ENCODE measurements around the gene GCH1.
A peak's percentile ranks its signal among the peaks of the same experiment; 100 is the strongest.

The GCH1 gene

GRCh38 chr14:54866588-54866987 lies 36.0 kb downstream of the GCH1 start:
- TF ChIP-seq, protein P1, sequence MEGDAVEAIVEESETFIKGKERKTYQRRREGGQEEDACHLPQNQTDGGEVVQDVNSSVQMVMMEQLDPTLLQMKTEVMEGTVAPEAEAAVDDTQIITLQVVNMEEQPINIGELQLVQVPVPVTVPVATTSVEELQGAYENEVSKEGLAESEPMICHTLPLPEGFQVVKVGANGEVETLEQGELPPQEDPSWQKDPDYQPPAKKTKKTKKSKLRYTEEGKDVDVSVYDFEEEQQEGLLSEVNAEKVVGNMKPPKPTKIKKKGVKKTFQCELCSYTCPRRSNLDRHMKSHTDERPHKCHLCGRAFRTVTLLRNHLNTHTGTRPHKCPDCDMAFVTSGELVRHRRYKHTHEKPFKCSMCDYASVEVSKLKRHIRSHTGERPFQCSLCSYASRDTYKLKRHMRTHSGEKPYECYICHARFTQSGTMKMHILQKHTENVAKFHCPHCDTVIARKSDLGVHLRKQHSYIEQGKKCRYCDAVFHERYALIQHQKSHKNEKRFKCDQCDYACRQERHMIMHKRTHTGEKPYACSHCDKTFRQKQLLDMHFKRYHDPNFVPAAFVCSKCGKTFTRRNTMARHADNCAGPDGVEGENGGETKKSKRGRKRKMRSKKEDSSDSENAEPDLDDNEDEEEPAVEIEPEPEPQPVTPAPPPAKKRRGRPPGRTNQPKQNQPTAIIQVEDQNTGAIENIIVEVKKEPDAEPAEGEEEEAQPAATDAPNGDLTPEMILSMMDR (IDR thresholded peaks at IDR 0.05; ENCODE audit: insufficient read depth, low read length), result no peak
- TF ChIP-seq SPI1 (IDR thresholded peaks at IDR 0.05; ENCODE audit: borderline replicate concordance, low read depth) (no peak), GABPA (IDR thresholded peaks at IDR 0.05; ENCODE audit: low read depth) (no peak)
- TF ChIP-seq, protein P2, sequence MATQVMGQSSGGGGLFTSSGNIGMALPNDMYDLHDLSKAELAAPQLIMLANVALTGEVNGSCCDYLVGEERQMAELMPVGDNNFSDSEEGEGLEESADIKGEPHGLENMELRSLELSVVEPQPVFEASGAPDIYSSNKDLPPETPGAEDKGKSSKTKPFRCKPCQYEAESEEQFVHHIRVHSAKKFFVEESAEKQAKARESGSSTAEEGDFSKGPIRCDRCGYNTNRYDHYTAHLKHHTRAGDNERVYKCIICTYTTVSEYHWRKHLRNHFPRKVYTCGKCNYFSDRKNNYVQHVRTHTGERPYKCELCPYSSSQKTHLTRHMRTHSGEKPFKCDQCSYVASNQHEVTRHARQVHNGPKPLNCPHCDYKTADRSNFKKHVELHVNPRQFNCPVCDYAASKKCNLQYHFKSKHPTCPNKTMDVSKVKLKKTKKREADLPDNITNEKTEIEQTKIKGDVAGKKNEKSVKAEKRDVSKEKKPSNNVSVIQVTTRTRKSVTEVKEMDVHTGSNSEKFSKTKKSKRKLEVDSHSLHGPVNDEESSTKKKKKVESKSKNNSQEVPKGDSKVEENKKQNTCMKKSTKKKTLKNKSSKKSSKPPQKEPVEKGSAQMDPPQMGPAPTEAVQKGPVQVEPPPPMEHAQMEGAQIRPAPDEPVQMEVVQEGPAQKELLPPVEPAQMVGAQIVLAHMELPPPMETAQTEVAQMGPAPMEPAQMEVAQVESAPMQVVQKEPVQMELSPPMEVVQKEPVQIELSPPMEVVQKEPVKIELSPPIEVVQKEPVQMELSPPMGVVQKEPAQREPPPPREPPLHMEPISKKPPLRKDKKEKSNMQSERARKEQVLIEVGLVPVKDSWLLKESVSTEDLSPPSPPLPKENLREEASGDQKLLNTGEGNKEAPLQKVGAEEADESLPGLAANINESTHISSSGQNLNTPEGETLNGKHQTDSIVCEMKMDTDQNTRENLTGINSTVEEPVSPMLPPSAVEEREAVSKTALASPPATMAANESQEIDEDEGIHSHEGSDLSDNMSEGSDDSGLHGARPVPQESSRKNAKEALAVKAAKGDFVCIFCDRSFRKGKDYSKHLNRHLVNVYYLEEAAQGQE (IDR thresholded peaks at IDR 0.05; ENCODE audit: insufficient replicate concordance, low read depth), result no peak
- H3K4me3 ChIP-seq (replicated peaks; ENCODE audit: insufficient read depth, low read length), result no peak overlapping the region
- DNase-seq (ENCODE audit: low read depth in 1 of 2, low spot score in 1 of 2), result no peak
- H3K27ac ChIP-seq (replicated peaks), result no peak overlapping the region
- no peaks in the 10 kb centered on the region for H3K27me3 ChIP-seq (ENCODE audit: insufficient read depth, poor library complexity, severe bottlenecking)

GRCh38 chr14:54864526-54864925 lies 38.1 kb downstream of the GCH1 start:
- Histone ChIP-seq H3K4me3 (replicated peaks; ENCODE audit: insufficient read depth, low read length) (no peak overlapping the region), H3K27me3 (ENCODE audit: insufficient read depth, poor library complexity, severe bottlenecking) (no peaks in the 10 kb centered on the region), H3K27ac (replicated peaks) (no peak overlapping the region)
- TF ChIP-seq, protein P2 (IDR thresholded peaks at IDR 0.05; ENCODE audit: insufficient replicate concordance, low read depth), result no peak
- TF ChIP-seq GABPA (IDR thresholded peaks at IDR 0.05; ENCODE audit: low read depth), result no peak
- no peak for TF ChIP-seq SPI1 (IDR thresholded peaks at IDR 0.05; ENCODE audit: borderline replicate concordance, low read depth)
- TF ChIP-seq, protein P1 (IDR thresholded peaks at IDR 0.05; ENCODE audit: insufficient read depth, low read length), result no peak
- no peak for TF ChIP-seq POLR2AphosphoS5 (IDR thresholded peaks at IDR 0.05; ENCODE audit: low read depth)
- DNase-seq (ENCODE audit: low read depth in 1 of 2, low spot score in 1 of 2), result no peak

DNA sequence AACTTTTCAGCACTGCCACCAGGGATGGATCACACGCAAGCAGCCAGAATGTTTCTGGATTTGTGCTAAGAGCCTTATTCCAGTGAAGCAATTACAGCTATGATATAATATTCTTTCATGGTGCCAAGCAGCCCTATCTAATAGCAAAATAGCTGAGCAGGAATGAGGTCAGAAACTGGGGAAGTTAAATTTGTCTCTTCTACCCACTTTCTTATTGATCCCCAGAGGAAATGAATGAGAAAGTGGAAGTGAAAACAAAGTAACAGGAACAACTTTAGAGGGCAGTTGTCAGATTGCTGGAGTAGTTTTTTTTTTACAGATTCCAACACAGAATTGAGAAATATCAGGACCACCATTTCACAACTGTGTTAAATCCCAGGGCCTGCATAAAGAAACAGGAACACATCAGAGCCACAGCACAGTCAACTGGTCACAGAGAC lies 44.8 kb downstream of the GCH1 start:
- peak in 1 of 2 experiments; percentile 18 for DNase-seq (ENCODE audit: low read depth in 1 of 2, low spot score in 1 of 2)
- TF ChIP-seq POLR2AphosphoS5 (IDR thresholded peaks at IDR 0.05; ENCODE audit: low read depth), result no peak
- peak; percentile 46; the same call in 1 of the 2 replicates for TF ChIP-seq SPI1 (IDR thresholded peaks at IDR 0.05; ENCODE audit: borderline replicate concordance, low read depth)
- Histone ChIP-seq H3K27ac (replicated peaks) (no peak overlapping the region), H3K27me3 (ENCODE audit: insufficient read depth, poor library complexity, severe bottlenecking) (no peaks in the 10 kb centered on the region), H3K4me3 (replicated peaks; ENCODE audit: insufficient read depth, low read length) (no peak overlapping the region)

DNA sequence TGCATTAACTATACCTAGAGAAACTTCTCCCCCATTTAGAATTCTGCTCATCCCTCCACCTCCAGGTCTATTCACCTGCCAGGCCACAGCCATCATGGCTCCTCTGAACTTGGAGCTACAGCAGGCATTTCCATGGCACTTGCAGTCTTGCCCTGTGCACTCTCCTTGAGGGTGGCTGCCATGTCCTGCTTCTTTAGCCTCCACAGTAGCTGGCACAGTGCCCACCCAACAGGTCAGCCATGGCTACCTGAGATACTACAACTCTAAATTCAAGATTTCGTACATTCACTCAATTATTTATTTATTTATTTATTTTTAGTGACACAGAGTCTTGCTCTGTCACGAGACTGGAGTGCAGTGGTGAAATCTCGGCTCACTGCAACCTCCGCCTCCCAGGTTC lies 46.5 kb downstream of the GCH1 start:
- no peak overlapping the region for H3K27ac ChIP-seq (replicated peaks)
- no peak for TF ChIP-seq SPI1 (IDR thresholded peaks at IDR 0.05; ENCODE audit: borderline replicate concordance, low read depth)
- TF ChIP-seq, protein P2 (IDR thresholded peaks at IDR 0.05; ENCODE audit: insufficient replicate concordance, low read depth), result no peak
- TF ChIP-seq POLR2AphosphoS5 (IDR thresholded peaks at IDR 0.05; ENCODE audit: low read depth), result no peak
- no peak for TF ChIP-seq GABPA (IDR thresholded peaks at IDR 0.05; ENCODE audit: low read depth)
- TF ChIP-seq, protein P1 (IDR thresholded peaks at IDR 0.05; ENCODE audit: insufficient read depth, low read length), result no peak
- H3K27me3 ChIP-seq (ENCODE audit: insufficient read depth, poor library complexity, severe bottlenecking), result no peaks in the 10 kb centered on the region
- no peak for DNase-seq (ENCODE audit: low read depth in 1 of 2, low spot score in 1 of 2)
- no peak overlapping the region for H3K4me3 ChIP-seq (replicated peaks; ENCODE audit: insufficient read depth, low read length)

Measured in HL-60 (cell line).